HL-60 (cell line): ENCODE measurements around the gene TBX5.

Experiments used
- DNase-seq, 2 experiments: peaks; one replicate each; pipeline ENCODE4 v3.0.0-alpha.2; 2010 to 2020; ENCODE audit warnings: low read depth in 1 of 2, low spot score in 1 of 2
- H3K27ac ChIP-seq: fragments of 250-450 bp; sonication (Bioruptor Pico); replicated peaks from 2 replicates; pipeline ENCODE4 v1.5.1; 2020; ENCODE audit warnings: mild to moderate bottlenecking, moderate library complexity
- H3K27me3 ChIP-seq: fragments of 250-450 bp; sonication (Bioruptor Pico); 2 replicates; pipeline ENCODE4 v1.5.1; 2021; ENCODE audit warnings: mild to moderate bottlenecking, moderate library complexity; ENCODE audit not compliant: insufficient read depth, poor library complexity, severe bottlenecking
- H3K4me3 ChIP-seq: replicated peaks from 2 replicates; pipeline ENCODE4 v1.5.1; 2011; ENCODE audit warnings: mild to moderate bottlenecking, control low read depth, low read length; ENCODE audit not compliant: insufficient read depth
- CTCF ChIP-seq: IDR thresholded peaks from one replicate; pipeline ENCODE4 v1.5.1; 2011; ENCODE audit warnings: low read length, control low read depth, inconsistent platforms; ENCODE audit not compliant: insufficient read depth
- GABPA ChIP-seq: IDR thresholded peaks from 2 replicates; pipeline ENCODE4 v1.6.1; 2012; ENCODE audit warnings: low read depth
- POLR2AphosphoS5 ChIP-seq: IDR thresholded peaks from 2 replicates; pipeline ENCODE4 v1.6.1; 2012; ENCODE audit warnings: low read depth
- REST ChIP-seq: IDR thresholded peaks from 2 replicates; pipeline ENCODE4 v1.6.1; 2012; ENCODE audit warnings: low read depth; ENCODE audit not compliant: insufficient replicate concordance
- SPI1 ChIP-seq: IDR thresholded peaks from 2 replicates; pipeline ENCODE4 v1.6.1; 2012; ENCODE audit warnings: low read depth, mild to moderate bottlenecking, borderline replicate concordance

The TBX5 gene

DNA sequence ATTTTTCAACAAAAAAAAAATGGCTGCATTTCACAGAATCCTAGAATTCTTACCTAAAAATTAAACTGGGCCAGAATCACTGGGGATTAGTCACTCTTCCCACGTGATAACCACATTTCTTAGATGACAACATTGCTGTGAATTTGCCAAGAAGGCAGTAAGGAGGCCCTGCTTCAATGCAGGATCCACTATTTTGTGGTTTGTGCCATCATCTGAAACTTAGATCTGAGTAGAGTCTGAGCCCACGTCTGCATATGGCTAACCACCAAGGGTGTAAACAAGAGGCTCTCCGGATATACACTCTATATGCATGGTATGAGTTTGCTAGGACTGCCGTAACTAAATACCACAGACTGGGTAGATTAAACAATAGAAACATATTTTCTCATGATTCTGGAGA is 24.4 kb upstream of the TBX5 start:
- no peak for DNase-seq
- Histone ChIP-seq H3K27me3 (peaks cover 2% of the 10 kb centered on the region), H3K27ac (no peak overlapping the region), H3K4me3 (no peak overlapping the region)
- TF ChIP-seq REST (no peak), CTCF (no peak), POLR2AphosphoS5 (no peak), GABPA (no peak), SPI1 (no peak)

- Histone ChIP-seq H3K27ac (no peak overlapping the region), H3K4me3 (no peak overlapping the region), H3K27me3 (no peaks in the 10 kb centered on the region)
- no peak for DNase-seq
- TF ChIP-seq CTCF (no peak), REST (no peak), SPI1 (no peak), POLR2AphosphoS5 (no peak), GABPA (no peak)
Observed at GRCh38 chr12:114425031-114425626, 19.2 kb upstream of the TBX5 start.

DNA sequence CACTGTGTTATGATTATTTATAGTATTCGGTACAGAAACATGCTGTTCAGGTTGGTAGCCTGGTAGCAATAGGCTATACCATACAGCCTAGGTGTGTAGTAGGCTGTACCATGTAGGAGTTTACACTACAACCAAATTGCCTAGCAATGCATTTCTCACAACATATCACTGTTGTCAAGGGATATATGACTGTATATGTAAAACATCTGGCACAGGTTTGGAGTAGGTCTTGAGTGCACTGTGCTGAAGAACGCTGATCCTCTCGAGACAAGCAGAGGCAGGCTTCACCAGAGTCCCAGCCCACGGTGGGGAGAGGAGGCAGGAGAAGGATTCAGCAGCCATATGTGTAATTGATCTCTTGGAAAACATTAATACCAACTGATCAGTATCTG is 15.0 kb upstream of the TBX5 start:
- Histone ChIP-seq H3K4me3 (no peak overlapping the region), H3K27ac (no peak overlapping the region), H3K27me3 (no peaks in the 10 kb centered on the region)
- no peak for DNase-seq
- TF ChIP-seq SPI1 (no peak), POLR2AphosphoS5 (no peak), CTCF (no peak), REST (no peak), GABPA (no peak)
